AG04450 (cell line): ENCODE results near the gene NCOA3. TPM values are rescaled to one million over a fixed set of nuclear protein-coding genes. Genes with fewer than 3 reads are reported as not detected.

Source experiments
- CTCF ChIA-PET: fragments of 300-600, 350-600 bp; formaldehyde crosslinking; extraction: SDS; loops from one replicate; lab custom pipeline; 2022; ENCODE audit warnings: antibody characterized with exemption, inconsistent platforms; lab: Charles Lee
- POLR2A ChIA-PET: fragments of 350-600 bp; formaldehyde crosslinking; extraction: SDS; loops from one replicate; lab custom pipeline; 2021; ENCODE audit warnings: antibody characterized with exemption, inconsistent platforms; lab: Yijun Ruan, JAX
- DNase-seq: peaks from one replicate; pipeline ENCODE4 v3.0.0-alpha.2; 2011; ENCODE audit warnings: low read depth, low spot score
- H3K27ac ChIP-seq: one replicate; pipeline ENCODE4 v1.5.1; 2012; ENCODE audit warnings: low read depth, low read length, control low read depth
- H3K27me3 ChIP-seq: one replicate; pipeline ENCODE4 v1.6.0; 2012; ENCODE audit warnings: low read length; ENCODE audit not compliant: control insufficient read depth, insufficient read depth
- H3K4me3 ChIP-seq: 2 replicates; pipeline ENCODE4 v1.5.1; 2011; ENCODE audit warnings: mild to moderate bottlenecking, low read depth, low read length, control low read depth
- H3K9me3 ChIP-seq: 2 replicates; pipeline ENCODE4 v1.5.1; 2012; ENCODE audit warnings: low read length; ENCODE audit not compliant: control insufficient read depth, insufficient read depth
- polyA plus RNA-seq: library from polyadenylated mRNA; depleted of rRNA; stranded (reverse); fragments of >200 nt; gene quantifications from 2 replicates; pipeline ENCODE4 v1.2.3, GENCODE V29; 2011
- TF ChIP-seq, protein P1 (sequence below): IDR thresholded peaks from 2 replicates; pipeline ENCODE4 v1.5.1; 2011; ENCODE audit warnings: low read depth, low read length, control low read depth, inconsistent platforms

Gene NCOA3
- polyA plus RNA-seq, 1 experiment = 25.4 TPM

DNA sequence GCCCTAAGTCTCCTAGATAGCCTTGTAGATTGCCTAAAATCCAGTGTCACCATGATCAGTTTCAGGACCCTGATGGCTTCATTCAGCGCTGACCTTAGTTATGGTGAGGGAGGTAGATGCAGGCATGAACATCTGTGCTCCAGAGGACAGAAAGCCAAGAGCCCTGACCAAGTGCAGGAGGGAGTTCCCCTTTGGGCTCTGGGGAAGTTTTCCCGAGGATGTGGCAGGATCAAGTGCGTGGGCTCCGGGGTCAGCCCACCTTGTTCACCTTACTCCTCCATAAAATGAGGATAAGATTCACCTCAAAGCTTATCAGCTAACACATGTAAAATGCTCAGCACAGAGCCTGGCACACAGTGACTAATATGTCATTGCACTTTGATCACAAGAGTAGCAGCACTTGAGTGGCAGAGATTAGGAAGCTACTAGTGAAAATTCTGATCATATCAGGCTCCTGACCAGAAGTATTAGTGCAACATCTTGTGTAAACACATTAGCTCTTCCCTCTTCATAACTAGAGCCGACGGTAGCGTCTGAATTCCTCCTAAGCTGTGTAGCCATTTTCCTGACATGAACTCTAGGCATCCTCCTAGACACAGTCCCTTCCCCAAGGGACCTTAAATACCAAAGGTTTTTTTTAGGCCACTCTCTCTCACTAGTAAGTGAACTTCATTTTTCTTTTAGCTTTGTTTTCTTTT lies 158.4 kb downstream of the NCOA3 start:
- TF ChIP-seq, protein P1, sequence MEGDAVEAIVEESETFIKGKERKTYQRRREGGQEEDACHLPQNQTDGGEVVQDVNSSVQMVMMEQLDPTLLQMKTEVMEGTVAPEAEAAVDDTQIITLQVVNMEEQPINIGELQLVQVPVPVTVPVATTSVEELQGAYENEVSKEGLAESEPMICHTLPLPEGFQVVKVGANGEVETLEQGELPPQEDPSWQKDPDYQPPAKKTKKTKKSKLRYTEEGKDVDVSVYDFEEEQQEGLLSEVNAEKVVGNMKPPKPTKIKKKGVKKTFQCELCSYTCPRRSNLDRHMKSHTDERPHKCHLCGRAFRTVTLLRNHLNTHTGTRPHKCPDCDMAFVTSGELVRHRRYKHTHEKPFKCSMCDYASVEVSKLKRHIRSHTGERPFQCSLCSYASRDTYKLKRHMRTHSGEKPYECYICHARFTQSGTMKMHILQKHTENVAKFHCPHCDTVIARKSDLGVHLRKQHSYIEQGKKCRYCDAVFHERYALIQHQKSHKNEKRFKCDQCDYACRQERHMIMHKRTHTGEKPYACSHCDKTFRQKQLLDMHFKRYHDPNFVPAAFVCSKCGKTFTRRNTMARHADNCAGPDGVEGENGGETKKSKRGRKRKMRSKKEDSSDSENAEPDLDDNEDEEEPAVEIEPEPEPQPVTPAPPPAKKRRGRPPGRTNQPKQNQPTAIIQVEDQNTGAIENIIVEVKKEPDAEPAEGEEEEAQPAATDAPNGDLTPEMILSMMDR = no peak
- POLR2A ChIA-PET = no interaction called here
- no peak for DNase-seq
- Histone ChIP-seq H3K4me3 (no peak overlapping the region), H3K27ac (no peak overlapping the region), H3K9me3 (no peaks in the 10 kb centered on the region), H3K27me3 (no peaks in the 10 kb centered on the region)
- CTCF ChIA-PET = interaction anchor here (0.6 to 2.5 kb wide), 3 partner anchors 65 to 961 kb away, joined by 3 to 33 read pairs (median 3); no protein-coding TSS in a partner anchor

GRCh38 chr20:47660602-47660905 lies 158.9 kb downstream of the NCOA3 start:
- TF ChIP-seq, protein P1 = no peak
- Histone ChIP-seq H3K27me3 (no peaks in the 10 kb centered on the region), H3K4me3 (no peak overlapping the region), H3K27ac (no peak overlapping the region), H3K9me3 (no peaks in the 10 kb centered on the region)
- POLR2A ChIA-PET = no interaction called here
- no peak for DNase-seq
- CTCF ChIA-PET = interaction anchor here (2.5 kb wide), 1 partner anchor 960 kb away, joined by 33 read pairs; no protein-coding TSS in a partner anchor

- DNase-seq = no peak
- POLR2A ChIA-PET = no interaction called here
- TF ChIP-seq, protein P1 = no peak
- Histone ChIP-seq H3K27ac (no peak overlapping the region), H3K27me3 (no peaks in the 10 kb centered on the region), H3K4me3 (no peak overlapping the region), H3K9me3 (no peaks in the 10 kb centered on the region)
- CTCF ChIA-PET = interaction anchor here (1.7 to 2.5 kb wide), 2 partner anchors 11 to 960 kb away, joined by 7 to 33 read pairs; no protein-coding TSS in a partner anchor
Observed at GRCh38 chr20:47660983-47661700, 159.5 kb downstream of the NCOA3 start.

GRCh38 chr20:47661714-47662113 lies 160.0 kb downstream of the NCOA3 start:
- POLR2A ChIA-PET = no interaction called here
- H3K9me3 ChIP-seq = no peaks in the 10 kb centered on the region
- TF ChIP-seq, protein P1 = no peak
- no peak overlapping the region for H3K4me3 ChIP-seq
- no peak overlapping the region for H3K27ac ChIP-seq
- no peaks in the 10 kb centered on the region for H3K27me3 ChIP-seq
- no peak for DNase-seq
- CTCF ChIA-PET = interaction anchor here (1.2 to 4.1 kb wide), 3 partner anchors 12 to 959 kb away, joined by 4 to 133 read pairs (median 7); no protein-coding TSS in a partner anchor
